Heart right ventricle (tissue), 16 donors: ENCODE results near the gene CDA. TPM values are rescaled to one million over a fixed set of nuclear protein-coding genes. Genes with fewer than 3 reads are reported as not detected.

ENCODE experiments used
- ATAC-seq, 8 donors: fragments of 200-7000 bp; cut with Tn5 transposase; one replicate each; pipeline ENCODE4 v1.9.1; 2020; ENCODE audit warnings: mild to moderate bottlenecking in 8 of 8, moderate library complexity in 8 of 8, moderate number of reproducible peaks in 1 of 8
- DNase-seq, 2 donors: peaks; one replicate each; pipeline ENCODE4 v3.0.0-alpha.2; 2020
- H3K27ac ChIP-seq, 10 donors: fragments of 200-600 bp; sonication (generic) in 2 of 10; one replicate each; pipeline versions ENCODE4 v1.5.0 to v1.8.0; 2020 to 2022; ENCODE audit warnings: mild to moderate bottlenecking in 3 of 10
- H3K27me3 ChIP-seq, 7 donors: fragments of 200-600 bp; one replicate each; pipeline ENCODE4 v1.8.0; 2021 to 2022; ENCODE audit warnings: mild to moderate bottlenecking in 2 of 7
- H3K36me3 ChIP-seq, 9 donors: fragments of 200-600 bp; sonication (generic) in 1 of 9; one replicate each; pipeline versions ENCODE4 v1.5.0 to v1.8.0; 2020 to 2022; ENCODE audit warnings: mild to moderate bottlenecking in 2 of 9
- H3K4me1 ChIP-seq, 9 donors: fragments of 200-600 bp; sonication (generic) in 1 of 9; one replicate each; pipeline versions ENCODE4 v1.5.0 to v1.8.0; 2020 to 2022; ENCODE audit warnings: mild to moderate bottlenecking in 4 of 9
- H3K4me3 ChIP-seq, 10 donors: fragments of 200-600 bp; sonication (generic) in 2 of 10; one replicate each; pipeline versions ENCODE4 v1.5.0 to v1.8.0; 2020 to 2022; ENCODE audit warnings: mild to moderate bottlenecking in 7 of 10, moderate library complexity in 2 of 10
- H3K9me3 ChIP-seq, 11 donors: fragments of 200-600 bp in 10 of 11; sonication (generic) in 2 of 11; one replicate each; pipeline versions ENCODE4 v1.5.0 to v1.8.0; 2013 to 2022; ENCODE audit warnings: mild to moderate bottlenecking in 2 of 11, control low read depth in 1 of 11, moderate library complexity in 1 of 11
- CTCF ChIP-seq, 9 donors: fragments of 200-600 bp; sonication (generic) in 2 of 9; IDR thresholded peaks; one replicate each; pipeline versions ENCODE4 v1.5.0 to v1.8.0; 2021 to 2022; ENCODE audit warnings: antibody characterized with exemption in 9 of 9, mild to moderate bottlenecking in 5 of 9, moderate library complexity in 1 of 9
- WGBS, 2 donors: extraction: QIAGEN DNeasy Blood & Tissue Kit; methylation state at CpG; one replicate each; pipeline ENCODE4 v1.1.7; 2013; ENCODE audit warnings: inconsistent platforms in 1 of 2; 5-methylcytosine and 5-hydroxymethylcytosine counted together
- intact Hi-C, 10 donors: fragments of 100-400 bp; cut with DNase I; formaldehyde crosslinking; loops; one replicate each; pipeline versions ENCODE4 v1.11.1 to v1.14.2; 2022
- polyA plus RNA-seq, 2 donors: library from polyadenylated mRNA; stranded (reverse); fragments of 200-250 nt; gene quantifications; one replicate each; pipeline ENCODE4 v1.2.3, GENCODE V29; 2013
- total RNA-seq, 10 donors: library from RNA; stranded (reverse); fragmentation: NEBNext Ultra II Directional in 3 of 10; extraction: Animal tissue kit (Norgen Biotek cat#: 25700) in 3 of 10; gene quantifications; one replicate each; pipeline versions ENCODE4 v1.2.1 to v1.2.4, GENCODE V29; 2021 to 2023
- donor health status: Arrhythmogenic right ventricular cardiomyopathy.
- donor health status: ischemic (EF 13 %, LVEDD 7.1; RV severe dilation, severe dysfunction).
- donor health status: healthy with polysubstance abuse.
- donor health status: DM: no; HTN: yes; CAD: no.
- donor health status: DM: no; HTN: no; CAD: no.
- donor health status: ischemic (EF 25% LVEDD 6.9; RV normal size, moderate dysfunction).
- donor health status: ischemic (EF 25% LVEDD 5.7; RV mildly dilated, moderate dysfunction).
- donor health status: healthy.
- donor health status: DM: yes; HTN: yes; CAD: no.
- donor health status: Ischemic cardiomyopathy.
- donor health status: ischemic (EF 35%, LVEDD 5.7; RV mildly dilated, moderate dysfunction).
- donor health status: nonischemic (EF 11% LVEDD 7.7; RV severe dilation, severe dysfunction).
- donor health status: DM: yes; HTN: yes; CAD: no.
- donor health status: PGD.
- donor health status: ischemic (EF 29% LVEDD 5.4; RV normal size, mild dysfunction).
- donor health status: nonischemic (EF 23%, LVEDD 6.1; RV moderate dilation, normal function).

The CDA gene
- total and polyA plus RNA-seq, 12 donors, result 0.93 to 10.3 (median 3.0) TPM

- H3K4me3 ChIP-seq, result no peak overlapping the region
- H3K27ac ChIP-seq, result no peak overlapping the region
- H3K9me3 ChIP-seq, result no peaks in the 10 kb centered on the region
- H3K27me3 ChIP-seq, result no peaks in the 10 kb centered on the region
- ATAC-seq, result no peak
- intact Hi-C loops, result no loop called here
- TF ChIP-seq CTCF (IDR thresholded peaks at IDR 0.05), result no peak
- no peaks in the 10 kb centered on the region for H3K4me1 ChIP-seq
- DNase-seq, result no peak
- peaks cover 0 to 100% (median 77%) of the 10 kb centered on the region in 9 donors for H3K36me3 ChIP-seq
- 88 to 92% methylated on average over 13 of the region's 13 CpGs for WGBS, 2 donors
Observed at GRCh38 chr1:20648438-20648837, 59.5 kb downstream of the CDA start.

DNA sequence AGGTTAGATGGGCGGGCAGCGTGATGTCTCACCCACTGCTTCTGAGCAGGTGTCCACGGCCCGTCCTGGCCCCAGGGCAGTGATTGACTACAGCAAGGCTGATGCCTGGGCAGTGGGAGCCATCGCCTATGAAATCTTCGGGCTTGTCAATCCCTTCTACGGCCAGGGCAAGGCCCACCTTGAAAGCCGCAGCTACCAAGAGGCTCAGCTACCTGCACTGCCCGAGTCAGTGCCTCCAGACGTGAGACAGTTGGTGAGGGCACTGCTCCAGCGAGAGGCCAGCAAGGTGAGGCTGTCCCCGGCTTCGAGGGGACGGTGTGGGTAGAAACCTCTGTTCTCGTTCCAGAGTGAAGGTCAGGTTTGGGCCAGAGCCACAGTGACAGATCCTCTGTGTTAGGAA lies 60.0 kb downstream of the CDA start:
- intact Hi-C loops, result no loop called here

GRCh38 chr1:20652300-20652699 lies 63.4 kb downstream of the CDA start:
- intact Hi-C loops, result no loop called here
- Histone ChIP-seq H3K27ac (no peak overlapping the region), H3K27me3 (no peaks in the 10 kb centered on the region), H3K36me3 (peaks cover 0 to 100% (median 87%) of the 10 kb centered on the region in 9 donors), H3K4me3 (no peak overlapping the region), H3K4me1 (peaks cover 0 to 24% (median 5%) of the 10 kb centered on the region in 9 donors), H3K9me3 (no peaks in the 10 kb centered on the region)
- no peak for ATAC-seq
- DNase-seq, result no peak
- TF ChIP-seq CTCF (IDR thresholded peaks at IDR 0.05), result no peak
- WGBS, 2 donors, result 96 to 97% methylated on average over 15 of the region's 15 CpGs

More for the DNA sequence above, 60.0 kb downstream of the CDA start:
- TF ChIP-seq CTCF (IDR thresholded peaks at IDR 0.05), result no peak
- ATAC-seq (peak in 2 of 8 donors; percentile 13 to 16), DNase-seq (no peak)
- WGBS, 2 donors, result 92 to 94% methylated on average over 15 of the region's 15 CpGs
- Histone ChIP-seq H3K27ac (no peak overlapping the region), H3K4me1 (peaks cover 0 to under 1% (median 0%) of the 10 kb centered on the region in 9 donors), H3K9me3 (no peaks in the 10 kb centered on the region), H3K4me3 (no peak overlapping the region), H3K27me3 (no peaks in the 10 kb centered on the region), H3K36me3 (peaks cover 0 to 100% (median 77%) of the 10 kb centered on the region in 9 donors)

- 70% methylated on average over 20 of the region's 20 CpGs for WGBS, 2 donors
- H3K27me3 ChIP-seq, result no peaks in the 10 kb centered on the region
- H3K4me1 ChIP-seq, result peaks cover 4 to 43% (median 18%) of the 10 kb centered on the region in 9 donors
- DNase-seq (peak; percentile 43 to 44), ATAC-seq (peak in 6 of 8 donors; percentile 41 to 71 (median 46))
- H3K9me3 ChIP-seq, result no peaks in the 10 kb centered on the region
- intact Hi-C loops, result no loop called here
- peak in 1 of 9 donors; percentile 14 for TF ChIP-seq CTCF (IDR thresholded peaks at IDR 0.05)
- H3K36me3 ChIP-seq, result peaks cover 0 to 100% (median 71%) of the 10 kb centered on the region in 9 donors
- no peak overlapping the region for H3K4me3 ChIP-seq
- H3K27ac ChIP-seq, result peak overlapping the region in 4 of 10 donors; percentile 38 to 47 (median 43)
Observed at GRCh38 chr1:20654104-20654690, 65.3 kb downstream of the CDA start.
